GM12892 (cell line): Measurements from ENCODE around the gene CCDC158.

Experiments used
- POLR2A ChIP-seq: IDR thresholded peaks from 2 replicates; pipeline ENCODE4 v1.6.1; 2011; ENCODE audit warnings: low read depth, low read length, control low read depth
- POLR2AphosphoS5 ChIP-seq: IDR thresholded peaks from 2 replicates; pipeline ENCODE4 v1.6.1; 2011; ENCODE audit warnings: low read depth, low read length, control low read depth

DNA sequence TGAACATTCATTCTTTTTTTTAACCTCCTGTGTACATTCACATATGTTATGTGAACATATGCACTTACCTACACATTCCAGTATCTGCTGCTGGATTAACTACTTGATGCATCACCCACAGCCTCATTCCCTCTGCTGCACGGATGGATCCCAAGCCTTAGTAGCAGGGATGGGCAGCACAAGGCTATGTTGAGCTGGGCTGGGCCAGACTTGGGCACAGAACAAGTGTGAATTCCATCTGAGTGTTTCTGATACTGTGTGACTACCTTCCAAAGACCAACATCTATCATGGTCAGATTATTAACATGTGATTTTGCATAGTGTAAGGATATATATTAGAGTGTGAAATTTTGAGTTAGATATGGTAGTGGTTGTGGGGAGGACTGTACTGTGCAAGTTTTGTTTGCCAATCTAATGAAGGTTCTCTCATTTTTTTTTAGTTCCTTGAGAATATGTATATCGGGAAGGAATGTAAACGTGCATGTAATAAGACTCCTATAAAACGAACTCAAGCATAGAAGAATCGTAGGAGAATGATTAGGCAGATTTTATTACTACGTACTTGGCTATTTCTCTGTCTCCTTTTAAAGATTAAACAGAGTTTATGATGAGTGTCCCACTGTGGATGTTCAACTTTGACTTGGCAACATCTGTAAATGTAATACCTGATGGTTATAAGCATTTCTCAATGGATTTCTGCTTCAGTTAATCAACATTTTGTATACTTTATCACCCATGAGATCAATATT is 137.8 kb downstream of the CCDC158 start:
- no peak for TF ChIP-seq POLR2AphosphoS5
- TF ChIP-seq POLR2A = no peak
